Endothelial cell of hepatic sinusoid (primary cell): ENCODE data around the gene DCAF6.

ENCODE experiments used
- in situ Hi-C: cut with HindIII; loops from 2 replicates; pipeline ENCODE4 v1.10.0; 2017; ENCODE audit warnings: low sequenced_read_pairs

DCAF6 gene

GRCh38 chr1:167924102-167924501 lies 12.4 kb upstream of the DCAF6 start:
- in situ Hi-C loops: no loop called here

- in situ Hi-C loops: loop anchor here (25.0 kb wide), 1 partner anchor 212 kb away; the partner anchor contains the start of gene MPZL1
These were observed 11.8 kb upstream of the DCAF6 start for GRCh38 chr1:167924543-167925231.

GRCh38 chr1:167926486-167926997 lies 9.9 kb upstream of the DCAF6 start:
- in situ Hi-C loops: loop anchor here (25.0 kb wide), 1 partner anchor 214 kb away; the partner anchor contains the start of gene MPZL1

GRCh38 chr1:167927046-167927754 lies 9.3 kb upstream of the DCAF6 start:
- in situ Hi-C loops: loop anchor here (25.0 kb wide), 1 partner anchor 215 kb away; the partner anchor contains the start of gene MPZL1

GRCh38 chr1:167928457-167928852 lies 8.0 kb upstream of the DCAF6 start:
- in situ Hi-C loops: loop anchor here (25.0 kb wide), 1 partner anchor 216 kb away; the partner anchor contains the start of gene MPZL1

GRCh38 chr1:167928919-167929318 lies 7.6 kb upstream of the DCAF6 start:
- in situ Hi-C loops: loop anchor here (25.0 kb wide), 1 partner anchor 217 kb away; the partner anchor contains the start of gene MPZL1

GRCh38 chr1:167929725-167930124 lies 6.8 kb upstream of the DCAF6 start:
- in situ Hi-C loops: loop anchor here (25.0 kb wide), 1 partner anchor 217 kb away; the partner anchor contains the start of gene MPZL1

- in situ Hi-C loops: loop anchor here (25.0 kb wide), 1 partner anchor 221 kb away; the partner anchor contains the start of gene MPZL1
These were observed 2.7 kb upstream of the DCAF6 start for GRCh38 chr1:167933788-167934187.

GRCh38 chr1:167934426-167935215 lies 1.9 kb upstream of the DCAF6 start:
- in situ Hi-C loops: loop anchor here (5.0 to 25.0 kb wide), 2 partner anchors 38 to 222 kb away; partner anchors contain the start of gene MPZL1

- in situ Hi-C loops: loop anchor here (5.0 to 25.0 kb wide), 2 partner anchors 37 to 223 kb away; partner anchors contain the start of gene MPZL1
These were observed 1.0 kb upstream of the DCAF6 start for GRCh38 chr1:167935216-167936067.

- in situ Hi-C loops: loop anchor here (5.0 to 25.0 kb wide), 2 partner anchors 35 to 225 kb away; partner anchors contain the start of gene MPZL1
These were observed 636 bp downstream of the DCAF6 start, which contains the start of gene MPC2 for GRCh38 chr1:167936930-167937708. TSS of gene MPC2 (minus strand) at chr1:167937072. CDS start at chr1:167935841, 1,231 bp downstream.

GRCh38 chr1:167937709-167938010 lies 1.2 kb downstream of the DCAF6 start:
- in situ Hi-C loops: loop anchor here (5.0 to 25.0 kb wide), 2 partner anchors 35 to 225 kb away; partner anchors contain the start of gene MPZL1

GRCh38 chr1:167938080-167938636 lies 1.7 kb downstream of the DCAF6 start:
- in situ Hi-C loops: loop anchor here (5.0 to 25.0 kb wide), 2 partner anchors 34 to 226 kb away; partner anchors contain the start of gene MPZL1

- in situ Hi-C loops: loop anchor here (25.0 kb wide), 1 partner anchor 228 kb away; the partner anchor contains the start of gene MPZL1
These were observed 3.8 kb downstream of the DCAF6 start for GRCh38 chr1:167940264-167940663.

GRCh38 chr1:167943541-167943940 lies 7.1 kb downstream of the DCAF6 start:
- in situ Hi-C loops: loop anchor here (25.0 kb wide), 1 partner anchor 231 kb away; the partner anchor contains the start of gene MPZL1

GRCh38 chr1:167947733-167948132 lies 11.2 kb downstream of the DCAF6 start:
- in situ Hi-C loops: loop anchor here (25.0 kb wide), 1 partner anchor 235 kb away; the partner anchor contains the start of gene MPZL1

GRCh38 chr1:167949785-167950184 lies 13.3 kb downstream of the DCAF6 start:
- in situ Hi-C loops: loop anchor here (25.0 kb wide), 1 partner anchor 237 kb away; the partner anchor contains the start of gene MPZL1

- in situ Hi-C loops: no loop called here
These were observed 14.1 kb downstream of the DCAF6 start for GRCh38 chr1:167950569-167950968.
